SK-N-MC (cell line): ENCODE measurements around the gene DST.

ENCODE experiments used
- DNase-seq: peaks from one replicate; pipeline ENCODE4 v3.0.0-alpha.2; 2011; ENCODE audit warnings: low read depth, low spot score
- H3K27ac ChIP-seq: fragments of 200-600 bp; sonication (generic); 2 replicates; pipeline ENCODE4 v1.5.1; 2016; ENCODE audit warnings: mixed run types
- H3K36me3 ChIP-seq: fragments of 200-600 bp; sonication (generic); 2 replicates; pipeline ENCODE4 v1.6.1; 2017; ENCODE audit warnings: antibody characterized with exemption, low read length, mixed read lengths; ENCODE audit not compliant: insufficient read depth
- H3K4me3 ChIP-seq: fragments of 200-600 bp; sonication (generic); 2 replicates; pipeline ENCODE4 v1.5.1; 2016
- H3K9ac ChIP-seq: fragments of 200-600 bp; sonication (generic); 2 replicates; pipeline ENCODE4 v1.8.0; 2017; ENCODE audit warnings: mixed run types, mixed read lengths; ENCODE audit not compliant: insufficient read length
- H3K9me3 ChIP-seq: fragments of 200-600 bp; sonication (generic); 2 replicates; pipeline ENCODE4 v1.6.1; 2017; ENCODE audit warnings: low read depth, mild to moderate bottlenecking, antibody characterized with exemption, low read length, moderate library complexity, mixed read lengths
- EZH2 ChIP-seq: fragments of 200-600 bp; sonication (generic); IDR thresholded peaks from one replicate; pipeline ENCODE4 v1.6.1; 2017; ENCODE audit warnings: antibody characterized with exemption
- FOXP2 ChIP-seq: optimal IDR thresholded peaks from 2 replicates; pipeline ENCODE3; 2011; ENCODE audit warnings: mild to moderate bottlenecking, moderate library complexity; ENCODE audit not compliant: insufficient read depth; ENCODE audit errors: extremely low read length, control extremely low read depth
- POLR2AphosphoS5 ChIP-seq: IDR thresholded peaks from 2 replicates; pipeline ENCODE4 v1.6.1; 2012; ENCODE audit warnings: mild to moderate bottlenecking, low read depth, low read length, borderline replicate concordance

Gene DST

GRCh38 chr6:56580271-56580670 is 62.4 kb downstream of the DST start:
- Histone ChIP-seq H3K4me3 (no peak overlapping the region), H3K9me3 (no peaks in the 10 kb centered on the region), H3K36me3 (no peaks in the 10 kb centered on the region), H3K9ac (no peak overlapping the region), H3K27ac (no peak overlapping the region)
- TF ChIP-seq POLR2AphosphoS5 (no peak), EZH2 (no peak), FOXP2 (no peak)
- no peak for DNase-seq

- H3K4me3 ChIP-seq: no peak overlapping the region
- H3K9ac ChIP-seq: no peak overlapping the region
- no peak overlapping the region for H3K27ac ChIP-seq
- no peaks in the 10 kb centered on the region for H3K9me3 ChIP-seq
- DNase-seq: no peak
- TF ChIP-seq FOXP2: no peak
- no peak for TF ChIP-seq EZH2
- no peaks in the 10 kb centered on the region for H3K36me3 ChIP-seq
Measured at GRCh38 chr6:56579155-56579851, 63.4 kb downstream of the DST start.

GRCh38 chr6:56575736-56576135 is 67.0 kb downstream of the DST start:
- H3K36me3 ChIP-seq: no peaks in the 10 kb centered on the region
- no peak overlapping the region for H3K9ac ChIP-seq
- H3K4me3 ChIP-seq: no peak overlapping the region
- H3K9me3 ChIP-seq: no peaks in the 10 kb centered on the region
- TF ChIP-seq FOXP2 (no peak), EZH2 (no peak), POLR2AphosphoS5 (no peak)
- no peak overlapping the region for H3K27ac ChIP-seq
- DNase-seq: no peak

DNA sequence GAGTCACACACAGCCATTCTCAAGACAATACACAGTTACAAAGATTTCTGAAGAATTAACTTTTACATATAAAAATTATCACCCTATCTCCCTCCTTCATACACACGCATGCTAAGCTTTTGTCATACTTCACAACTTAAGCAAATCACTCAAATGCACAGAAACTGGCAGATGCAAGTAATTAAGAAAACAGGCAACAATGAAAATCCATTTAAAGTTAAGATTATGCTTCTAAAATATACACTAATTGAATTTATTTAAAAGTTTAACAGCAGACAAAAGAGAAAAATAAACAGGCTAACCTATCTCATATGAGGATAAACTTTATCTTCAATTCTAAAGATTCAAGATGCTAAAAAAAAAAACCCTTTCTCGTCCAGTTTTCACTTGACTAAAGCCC is 68.4 kb downstream of the DST start:
- no peaks in the 10 kb centered on the region for H3K36me3 ChIP-seq
- H3K9me3 ChIP-seq: no peaks in the 10 kb centered on the region
- H3K4me3 ChIP-seq: no peak overlapping the region
- H3K9ac ChIP-seq: no peak overlapping the region
- TF ChIP-seq EZH2 (no peak), FOXP2 (no peak), POLR2AphosphoS5 (no peak)
- H3K27ac ChIP-seq: no peak overlapping the region
- DNase-seq: no peak

DNA sequence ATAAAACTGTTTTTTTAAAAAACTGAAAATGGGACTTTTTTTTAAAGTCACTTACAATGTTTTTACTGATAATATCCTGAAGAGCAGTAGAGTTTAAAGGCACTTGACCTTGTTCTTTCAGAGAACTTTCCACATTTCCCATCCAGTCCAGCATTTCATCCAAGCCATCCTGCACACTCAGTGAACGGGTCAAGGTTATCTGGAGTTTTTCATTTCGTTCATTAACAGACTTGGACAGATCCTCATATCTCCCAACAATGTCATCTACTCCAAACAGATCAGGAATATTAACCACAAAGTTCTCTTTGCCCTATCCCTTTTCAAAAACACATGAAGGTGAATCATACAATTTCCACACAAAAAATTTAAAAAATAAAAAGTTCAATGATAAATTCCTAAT is 69.1 kb downstream of the DST start:
- Histone ChIP-seq H3K9me3 (no peaks in the 10 kb centered on the region), H3K36me3 (no peaks in the 10 kb centered on the region), H3K9ac (no peak overlapping the region), H3K27ac (no peak overlapping the region), H3K4me3 (no peak overlapping the region)
- TF ChIP-seq FOXP2 (no peak), POLR2AphosphoS5 (no peak), EZH2 (no peak)
- no peak for DNase-seq

DNA sequence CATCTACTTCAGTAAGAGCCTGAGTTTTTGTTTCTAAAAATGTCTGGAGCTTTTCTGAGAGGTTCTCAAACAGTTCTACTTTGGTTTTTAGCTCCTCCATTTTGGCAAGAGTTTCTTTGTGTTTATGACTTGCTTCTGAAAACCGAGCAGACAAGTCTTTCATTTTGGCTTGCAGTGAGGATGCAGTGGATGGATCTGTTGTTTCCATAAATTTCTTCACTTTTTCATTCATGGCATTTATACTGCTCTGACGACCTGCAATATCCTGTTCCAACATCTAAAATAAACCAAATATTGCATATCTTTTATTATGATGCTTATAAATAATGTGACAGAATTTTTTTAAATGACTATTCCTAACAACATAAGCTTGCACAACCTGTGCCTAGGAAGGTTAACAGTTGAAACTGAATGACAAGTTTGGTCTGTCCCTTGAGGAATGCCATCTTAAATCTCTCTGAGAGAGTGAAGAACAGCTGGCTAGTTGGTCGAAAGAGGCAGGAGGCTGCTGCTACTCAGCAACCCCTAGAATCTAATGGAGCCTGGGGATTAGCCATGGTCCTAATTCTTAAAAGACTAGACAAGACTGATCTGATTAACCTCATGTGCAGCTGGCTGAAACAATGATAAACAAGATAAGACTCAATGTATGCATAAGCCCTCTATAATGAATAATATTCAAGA is 69.8 kb downstream of the DST start:
- Histone ChIP-seq H3K9me3 (no peaks in the 10 kb centered on the region), H3K27ac (no peak overlapping the region), H3K4me3 (no peak overlapping the region), H3K36me3 (no peaks in the 10 kb centered on the region), H3K9ac (no peak overlapping the region)
- no peak for DNase-seq
- TF ChIP-seq POLR2AphosphoS5 (no peak), FOXP2 (no peak), EZH2 (no peak)

DNA sequence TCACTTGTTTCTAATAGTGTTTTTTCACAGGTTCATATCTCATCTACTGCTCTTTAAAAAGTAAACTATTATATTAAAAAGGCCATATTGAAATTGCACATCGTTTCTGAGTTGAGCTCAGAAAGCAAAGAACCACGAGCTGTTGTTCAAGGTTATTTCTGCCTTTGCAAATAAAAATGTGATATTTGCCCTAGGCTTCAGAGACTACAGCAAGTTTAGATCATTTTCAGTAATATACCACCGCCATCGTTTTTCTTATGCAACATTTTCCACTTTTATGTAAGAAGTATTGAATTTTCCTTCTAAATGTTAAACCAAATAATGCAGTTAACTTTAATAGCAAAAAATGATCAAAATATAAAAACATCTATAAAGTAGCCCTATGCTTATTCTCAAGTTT is 71.1 kb downstream of the DST start:
- Histone ChIP-seq H3K9me3 (no peaks in the 10 kb centered on the region), H3K4me3 (no peak overlapping the region), H3K27ac (no peak overlapping the region), H3K9ac (no peak overlapping the region), H3K36me3 (no peaks in the 10 kb centered on the region)
- no peak for TF ChIP-seq FOXP2
- TF ChIP-seq POLR2AphosphoS5: no peak
- no peak for TF ChIP-seq EZH2
- DNase-seq: no peak

- H3K9ac ChIP-seq: no peak overlapping the region
- no peak overlapping the region for H3K27ac ChIP-seq
- TF ChIP-seq EZH2: no peak
- no peak for TF ChIP-seq FOXP2
- TF ChIP-seq POLR2AphosphoS5: no peak
- H3K36me3 ChIP-seq: no peaks in the 10 kb centered on the region
- no peak for DNase-seq
- H3K9me3 ChIP-seq: no peaks in the 10 kb centered on the region
- H3K4me3 ChIP-seq: no peak overlapping the region
Measured at GRCh38 chr6:56570413-56571359, 72.0 kb downstream of the DST start.
